Activated T-helper 1 cell treated with anti-CD3 and anti-CD28 coated beads, Interleukin-12 subunit alpha, Interleukin-12 subunit beta, Interleukin-2, Interleukin-4 antibody, amounts not matched to agents 30 ng/mL and 10 ng/mL and 1 ng/mL, durations not matched to agents 14 hours and 24 hours and 36 hours (primary cell): Measurements from ENCODE around the gene TAF6L. TPM values are rescaled to one million over a fixed set of nuclear protein-coding genes. Genes with fewer than 3 reads are reported as not detected.
A peak's percentile ranks its signal among the peaks of the same experiment; 100 is the strongest.

Experiments used
- DNase-seq: peaks from one replicate; pipeline ENCODE4 v3.0.0; 2021; ENCODE audit warnings: low spot score
- H3K27ac Mint-ChIP-seq: one replicate; pipeline ENCODE4 v1.8.0; 2021; ENCODE audit warnings: mild to moderate bottlenecking, mixed read lengths
- H3K27me3 Mint-ChIP-seq: one replicate; pipeline ENCODE4 v1.8.0; 2022; ENCODE audit warnings: mild to moderate bottlenecking, moderate library complexity, mixed read lengths; ENCODE audit not compliant: insufficient read depth
- H3K36me3 Mint-ChIP-seq: one replicate; pipeline ENCODE4 v1.8.0; 2021; ENCODE audit warnings: low read depth, mixed read lengths
- H3K4me1 Mint-ChIP-seq: one replicate; pipeline ENCODE4 v1.8.0; 2021; ENCODE audit warnings: low read depth, mixed read lengths
- H3K4me3 Mint-ChIP-seq: one replicate; pipeline ENCODE4 v1.8.0; 2021; ENCODE audit warnings: mild to moderate bottlenecking, moderate library complexity, mixed read lengths
- H3K9me3 Mint-ChIP-seq: one replicate; pipeline ENCODE4 v1.8.0; 2021; ENCODE audit warnings: mixed read lengths
- intact Hi-C: fragments of 100-400 bp; cut with micrococcal nuclease; formaldehyde crosslinking; loops from one replicate; pipeline ENCODE4 v1.15.1; 2024
- total RNA-seq: library from RNA; stranded (reverse); gene quantifications from 2 replicates; pipeline ENCODE4 v1.2.3, GENCODE V29; 2022

The TAF6L gene
- total RNA-seq, 1 donor from 2014 or later: 19.4 TPM

DNA sequence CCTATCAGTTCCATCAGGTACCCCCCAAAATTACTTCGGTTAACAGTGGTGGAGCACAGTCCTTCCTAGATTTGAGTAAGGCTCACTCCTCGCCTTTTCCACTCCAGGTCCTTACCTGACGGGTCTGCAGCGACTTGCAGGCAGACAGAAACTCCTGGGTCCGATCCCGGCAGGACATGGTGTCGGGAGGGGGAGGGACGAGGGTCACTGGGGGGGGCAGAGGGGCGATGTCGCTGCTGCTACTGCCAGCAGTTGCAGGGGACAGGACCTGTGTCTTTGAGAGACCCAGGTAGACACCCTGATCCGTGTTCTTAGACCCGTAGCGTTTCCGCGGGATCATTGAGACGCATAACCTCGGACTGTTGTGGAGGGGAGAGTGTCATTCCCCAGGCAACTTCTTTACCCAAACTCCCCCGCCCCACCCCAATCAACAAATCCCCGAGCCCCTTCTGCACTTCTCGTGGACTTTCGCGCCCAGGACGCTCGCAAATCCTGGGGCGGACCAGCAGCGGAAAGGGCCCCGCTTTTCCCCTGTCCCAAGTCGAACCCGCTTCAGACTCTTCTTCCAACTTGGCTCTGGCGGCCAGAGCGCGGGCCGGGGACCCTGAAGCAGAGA lies 59.8 kb downstream of the TAF6L start:
- Mint-ChIP-seq H3K27ac (peak overlapping the region; percentile 99), H3K36me3 (peaks cover 41% of the 10 kb centered on the region), H3K4me1 (peaks cover 41% of the 10 kb centered on the region), H3K27me3 (no peaks in the 10 kb centered on the region), H3K4me3 (peak overlapping the region; percentile 93), H3K9me3 (no peaks in the 10 kb centered on the region)
- intact Hi-C loops: loop anchor here (1.0 kb wide), 1 partner anchor 8 kb away; the partner anchor contains the start of gene WDR74
- no peak for DNase-seq

DNA sequence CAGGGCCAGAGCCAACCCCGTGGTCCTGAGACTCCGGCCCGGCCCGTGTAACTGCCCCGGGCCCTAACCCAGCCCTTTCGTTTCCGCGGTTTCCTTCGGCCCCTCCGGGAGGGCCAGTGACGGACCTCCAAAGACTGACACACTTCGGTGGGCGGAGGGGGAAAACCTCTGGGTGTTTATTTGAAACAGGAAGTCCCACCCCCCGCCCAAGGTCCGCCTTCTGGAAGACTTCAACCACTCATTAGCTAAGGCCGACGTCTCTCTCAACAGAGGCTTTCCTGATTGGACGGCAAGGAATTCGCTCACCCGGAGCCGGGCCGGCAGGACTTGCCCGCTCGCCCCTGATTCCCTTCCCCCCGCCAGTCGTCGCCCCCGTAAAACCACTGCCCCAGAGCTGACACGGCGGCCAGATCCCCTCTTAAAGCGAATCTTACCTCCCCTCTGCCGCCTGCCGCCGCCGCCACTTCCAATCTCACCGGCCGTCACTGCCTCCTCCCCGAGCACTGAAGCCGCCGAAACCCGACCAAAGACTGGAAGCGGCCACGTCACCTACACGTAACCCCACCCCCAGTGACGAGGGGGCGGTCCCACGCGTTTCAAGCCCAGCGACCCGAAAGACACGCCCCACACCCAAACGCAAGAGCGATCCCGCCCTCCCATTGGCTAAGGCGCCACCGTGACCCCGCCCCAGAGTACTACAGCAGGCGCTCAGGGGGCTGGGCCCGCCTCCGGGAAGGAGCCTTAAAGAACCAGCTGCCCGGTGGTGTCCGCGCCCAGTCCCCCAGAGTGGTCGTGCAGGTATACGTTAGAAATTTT lies 60.5 kb downstream of the TAF6L start, which contains the start of gene STX5:
Gene STX5, minus strand, starts transcription at position 532 of the 816 bp plus-strand sequence. CDS start 808 bp downstream, outside the sequence.
- H3K36me3 Mint-ChIP-seq: peaks cover 45% of the 10 kb centered on the region
- peak within 1 kb of the TSS; percentile 99 for H3K27ac Mint-ChIP-seq

DNA sequence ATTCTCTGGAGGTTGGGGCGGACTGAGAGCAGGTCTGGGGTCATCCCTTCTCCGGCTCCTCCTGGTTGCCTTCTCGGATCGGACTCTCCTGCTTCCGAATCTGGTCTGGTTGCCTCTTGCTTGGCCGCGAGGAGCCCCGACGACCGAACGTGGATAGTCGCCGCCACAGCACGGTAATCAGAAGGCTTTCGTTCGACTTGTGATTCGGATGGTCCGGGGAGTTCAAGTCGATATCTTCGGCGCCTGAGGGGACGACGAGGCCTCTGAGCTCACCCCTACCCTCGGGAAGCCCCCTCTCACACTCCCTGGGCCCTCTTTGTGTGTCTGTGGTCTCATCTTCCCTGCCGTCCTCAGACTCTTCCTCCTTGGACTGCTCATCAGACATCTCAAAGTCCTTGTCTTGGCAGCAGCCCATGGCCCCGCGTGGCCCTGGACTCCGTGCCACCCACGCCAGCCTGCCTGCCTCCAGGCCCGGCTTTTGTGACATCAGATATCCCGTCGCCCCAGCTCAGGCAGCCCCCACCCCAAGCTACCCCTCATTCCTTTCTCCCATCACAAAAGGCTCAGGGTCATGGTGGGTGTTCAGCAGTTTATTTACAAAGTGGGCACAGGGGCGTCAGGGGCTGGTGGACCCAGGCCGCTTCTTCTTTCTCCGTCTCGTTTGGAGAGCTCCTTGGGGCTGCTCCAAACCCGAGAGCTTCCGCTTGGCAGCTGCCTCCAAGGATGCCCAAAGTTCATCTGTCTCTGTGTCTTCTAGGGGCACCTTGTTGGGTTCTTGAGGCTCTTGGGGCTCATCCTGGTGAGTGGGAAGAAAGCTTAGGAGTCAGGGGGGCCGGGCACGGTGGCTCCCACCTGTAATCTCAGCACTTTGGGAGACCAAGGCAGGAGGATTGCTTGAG lies 61.4 kb downstream of the TAF6L start, which contains the start of gene TEX54:
Gene TEX54, minus strand, starts transcription at position 506 of the 899 bp plus-strand sequence.
- peak within 1 kb of the TSS; percentile 99 for H3K27ac Mint-ChIP-seq
- peaks cover 43% of the 10 kb centered on the region for H3K4me1 Mint-ChIP-seq
- intact Hi-C loops: loop anchor here (1.0 kb wide), 10 partner anchors 24 to 123 kb away; partner anchors contain the start of genes NXF1, POLR2G, SLC3A2 and TAF6L
- H3K27me3 Mint-ChIP-seq: no peaks in the 10 kb centered on the region
- H3K36me3 Mint-ChIP-seq: peaks cover 40% of the 10 kb centered on the region
- no peaks in the 10 kb centered on the region for H3K9me3 Mint-ChIP-seq
- peak within 1 kb of the TSS; percentile 93 for H3K4me3 Mint-ChIP-seq
- DNase-seq: no peak

More for the DNA sequence above, 60.5 kb downstream of the TAF6L start, which contains the start of gene STX5:
- intact Hi-C loops: loop anchor here (1.0 kb wide), 11 partner anchors 8 to 122 kb away; partner anchors contain the start of genes NXF1, POLR2G, SLC3A2 and TAF6L
- Mint-ChIP-seq H3K4me1 (peaks cover 41% of the 10 kb centered on the region), H3K9me3 (no peaks in the 10 kb centered on the region), H3K4me3 (peak within 1 kb of the TSS; percentile 93), H3K27me3 (no peaks in the 10 kb centered on the region)
- peak; percentile 99 for DNase-seq

DNA sequence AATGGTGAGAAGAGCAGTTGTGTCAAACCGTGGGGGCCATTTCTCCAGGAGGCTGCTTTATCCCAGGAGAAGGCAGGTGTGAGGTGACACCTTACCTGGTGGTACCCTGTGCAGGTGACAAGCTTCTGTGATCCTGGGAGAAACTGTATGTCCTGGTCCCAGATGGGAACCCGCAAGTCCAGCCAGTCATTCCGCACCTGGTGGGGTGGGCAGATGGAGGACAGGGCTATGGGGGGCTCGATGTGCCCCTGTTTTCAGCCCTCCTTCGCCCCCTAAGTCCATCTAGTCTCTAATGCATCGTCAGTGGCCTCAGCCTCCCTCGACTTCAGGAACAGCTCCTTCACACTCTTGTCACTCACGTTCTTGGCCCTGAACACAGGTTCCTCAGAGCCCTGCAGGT lies 64.1 kb downstream of the TAF6L start:
- no peak for DNase-seq
- Mint-ChIP-seq H3K9me3 (no peaks in the 10 kb centered on the region), H3K27ac (no peak overlapping the region), H3K36me3 (peaks cover 45% of the 10 kb centered on the region), H3K4me1 (peaks cover 44% of the 10 kb centered on the region), H3K4me3 (peak overlapping the region; percentile 27), H3K27me3 (no peaks in the 10 kb centered on the region)
- intact Hi-C loops: no loop called here

Other genes starting within 250 kb of the TAF6L start
- 96.5 and 97.2 TPM in 2 replicates for gene AHNAK, start 224.6 kb upstream of the TAF6L start, total RNA-seq
- gene EEF1G, start 197.5 kb upstream of the TAF6L start, total RNA-seq: 1,154 and 1,169 TPM in 2 replicates
- 38.7 and 40.7 TPM in 2 replicates for gene TUT1, start 179.9 kb upstream of the TAF6L start, total RNA-seq
- 224 and 230 TPM in 2 replicates for gene MTA2, start 169.5 kb upstream of the TAF6L start, total RNA-seq
- 164 and 167 TPM in 2 replicates for gene EML3, start 158.6 kb upstream of the TAF6L start, total RNA-seq
- gene ROM1, start 158.1 kb upstream of the TAF6L start, total RNA-seq: 2.5 and 3.2 TPM in 2 replicates
- 93.8 and 94.3 TPM in 2 replicates for gene B3GAT3, start 149.4 kb upstream of the TAF6L start, total RNA-seq
- gene GANAB, start 124.8 kb upstream of the TAF6L start, total RNA-seq: 238 and 255 TPM in 2 replicates
- 39.2 and 40.4 TPM in 2 replicates for gene INTS5, start 118.1 kb upstream of the TAF6L start, total RNA-seq
- gene C11orf98, start 106.2 kb upstream of the TAF6L start, total RNA-seq: 146 and 151 TPM in 2 replicates
- 65.0 and 69.4 TPM in 2 replicates for gene CSKMT, start 106.1 kb upstream of the TAF6L start, total RNA-seq
- gene UQCC3, start 99.7 kb upstream of the TAF6L start, total RNA-seq: 8.9 and 11.4 TPM in 2 replicates
- 23.4 and 24.3 TPM in 2 replicates for gene LBHD1, start 99.1 kb upstream of the TAF6L start, total RNA-seq
- 125 and 128 TPM in 2 replicates for gene UBXN1, start 92.3 kb upstream of the TAF6L start, total RNA-seq
- gene LRRN4CL, start 81.9 kb upstream of the TAF6L start, total RNA-seq: 0.17 and 0.26 TPM in 2 replicates
- gene BSCL2, start 64.0 kb upstream of the TAF6L start, total RNA-seq: 34.0 and 34.6 TPM in 2 replicates
- not detected in 2 replicates for gene GNG3, start 63.7 kb upstream of the TAF6L start, total RNA-seq
- gene HNRNPUL2, start 43.9 kb upstream of the TAF6L start, total RNA-seq: 53.0 and 55.2 TPM in 2 replicates
- gene TTC9C, start 42.9 kb upstream of the TAF6L start, total RNA-seq: 36.4 and 38.0 TPM in 2 replicates
- 8.7 and 9.1 TPM in 2 replicates for gene ZBTB3, start 17.2 kb upstream of the TAF6L start, total RNA-seq
- gene POLR2G, start 9.8 kb upstream of the TAF6L start, total RNA-seq: 145 and 148 TPM in 2 replicates
- gene TMEM179B, start 16.0 kb downstream of the TAF6L start, total RNA-seq: 40.6 and 43.0 TPM in 2 replicates
- 14.3 and 16.0 TPM in 2 replicates for gene TMEM223, start 20.6 kb downstream of the TAF6L start, total RNA-seq
- gene NXF1, start 34.0 kb downstream of the TAF6L start, total RNA-seq: 155 and 158 TPM in 2 replicates
- 34.2 and 39.9 TPM in 2 replicates for gene STX5, start 60.7 kb downstream of the TAF6L start, total RNA-seq
- 1.2 and 1.3 TPM in 2 replicates for gene TEX54, start 61.4 kb downstream of the TAF6L start, total RNA-seq
- 156 and 161 TPM in 2 replicates for gene WDR74, start 68.2 kb downstream of the TAF6L start, total RNA-seq
- 397 and 399 TPM in 2 replicates for gene SLC3A2, start 109.5 kb downstream of the TAF6L start, total RNA-seq
- not detected in 2 replicates for gene CHRM1, start 150.0 kb downstream of the TAF6L start, total RNA-seq
- gene SLC22A6, start 213.6 kb downstream of the TAF6L start, total RNA-seq: not detected in 2 replicates
- gene SLC22A8, start 244.4 kb downstream of the TAF6L start, total RNA-seq: not detected in 2 replicates